ENCODE data around the gene ADGRB2.
A peak's percentile ranks its signal among the peaks of the same experiment; 100 is the strongest.

Gene ADGRB2

DNA sequence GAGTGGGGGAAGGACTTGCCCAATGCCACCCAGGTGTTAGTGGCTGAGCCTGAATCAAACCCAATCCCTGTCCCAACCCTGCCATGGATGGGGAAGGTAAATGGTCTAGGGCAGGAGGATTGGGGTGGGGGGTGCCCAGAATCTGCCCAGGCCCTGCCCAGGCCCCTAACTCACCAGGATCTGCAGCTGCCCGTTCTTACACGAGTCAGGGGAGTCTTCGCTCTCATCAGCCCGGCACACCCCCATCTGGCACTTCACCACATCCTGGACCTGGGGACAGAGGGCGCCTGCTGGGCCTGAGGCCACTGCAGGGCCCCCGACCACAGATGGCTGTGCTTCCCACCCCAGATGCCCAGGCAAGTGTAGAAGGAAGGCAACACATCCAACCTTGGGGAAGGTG, 31.8 kb downstream of the ADGRB2 start (continued):
- TF ChIP-seq, protein P1, sequence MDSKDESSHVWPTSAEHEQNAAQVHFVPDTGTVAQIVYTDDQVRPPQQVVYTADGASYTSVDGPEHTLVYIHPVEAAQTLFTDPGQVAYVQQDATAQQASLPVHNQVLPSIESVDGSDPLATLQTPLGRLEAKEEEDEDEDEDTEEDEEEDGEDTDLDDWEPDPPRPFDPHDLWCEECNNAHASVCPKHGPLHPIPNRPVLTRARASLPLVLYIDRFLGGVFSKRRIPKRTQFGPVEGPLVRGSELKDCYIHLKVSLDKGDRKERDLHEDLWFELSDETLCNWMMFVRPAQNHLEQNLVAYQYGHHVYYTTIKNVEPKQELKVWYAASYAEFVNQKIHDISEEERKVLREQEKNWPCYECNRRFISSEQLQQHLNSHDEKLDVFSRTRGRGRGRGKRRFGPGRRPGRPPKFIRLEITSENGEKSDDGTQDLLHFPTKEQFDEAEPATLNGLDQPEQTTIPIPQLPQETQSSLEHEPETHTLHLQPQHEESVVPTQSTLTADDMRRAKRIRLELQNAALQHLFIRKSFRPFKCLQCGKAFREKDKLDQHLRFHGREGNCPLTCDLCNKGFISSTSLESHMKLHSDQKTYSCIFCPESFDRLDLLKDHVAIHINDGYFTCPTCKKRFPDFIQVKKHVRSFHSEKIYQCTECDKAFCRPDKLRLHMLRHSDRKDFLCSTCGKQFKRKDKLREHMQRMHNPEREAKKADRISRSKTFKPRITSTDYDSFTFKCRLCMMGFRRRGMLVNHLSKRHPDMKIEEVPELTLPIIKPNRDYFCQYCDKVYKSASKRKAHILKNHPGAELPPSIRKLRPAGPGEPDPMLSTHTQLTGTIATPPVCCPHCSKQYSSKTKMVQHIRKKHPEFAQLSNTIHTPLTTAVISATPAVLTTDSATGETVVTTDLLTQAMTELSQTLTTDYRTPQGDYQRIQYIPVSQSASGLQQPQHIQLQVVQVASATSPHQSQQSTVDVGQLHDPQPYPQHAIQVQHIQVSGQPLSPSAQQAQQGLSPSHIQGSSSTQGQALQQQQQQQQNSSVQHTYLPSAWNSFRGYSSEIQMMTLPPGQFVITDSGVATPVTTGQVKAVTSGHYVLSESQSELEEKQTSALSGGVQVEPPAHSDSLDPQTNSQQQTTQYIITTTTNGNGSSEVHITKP (tag by site-specific recombination; IDR thresholded peaks at IDR 0.05), result no peak
- no peak for TF ChIP-seq ZNF521 (tag by site-specific recombination; IDR thresholded peaks at IDR 0.05)

DNA sequence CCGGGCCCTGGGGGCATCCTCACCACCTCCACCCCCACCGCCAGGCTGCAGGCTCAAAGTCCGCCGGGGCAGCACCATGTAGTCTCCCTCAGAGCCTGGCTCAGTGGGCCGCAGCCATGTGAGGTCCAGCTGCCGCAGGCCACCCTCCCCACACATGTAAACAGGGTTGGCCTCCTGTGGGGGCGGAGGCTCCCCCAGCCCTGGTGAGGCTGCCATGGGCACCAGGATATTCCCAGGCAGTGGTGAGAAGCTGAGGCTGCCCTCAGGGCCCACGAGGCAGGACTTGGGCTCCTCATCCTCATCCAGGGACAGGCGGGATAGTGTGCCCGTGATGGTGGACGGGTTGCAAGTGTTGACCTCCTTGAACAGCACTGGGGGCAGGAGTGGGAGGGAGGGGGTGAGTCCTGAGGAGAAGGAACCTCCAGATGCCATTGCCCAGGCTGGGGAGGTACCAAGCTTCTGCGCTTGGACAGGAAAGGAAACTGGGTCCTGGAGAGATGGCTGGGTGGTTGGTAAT, 33.0 kb downstream of the ADGRB2 start:
- no peaks in the 10 kb centered on the region for H3K4me1 ChIP-seq (ENCODE audit: control insufficient read depth, insufficient read depth, low read length)
- H3K9me3 ChIP-seq (ENCODE audit: control insufficient read depth, insufficient read depth, low read depth, low read length), result no peaks in the 10 kb centered on the region
- H3K36me3 ChIP-seq (ENCODE audit: control insufficient read depth in 2 of 2, insufficient read depth in 1 of 2, low read length in 2 of 2), result peaks cover 0 to 64% of the 10 kb centered on the region in 2 experiments; a peak in 2 of 3 replicates
- no peak overlapping the region for H3K4me3 ChIP-seq (ENCODE audit: low read depth, low read length)
- ChIA-PET POLR2A (no interaction called here), CTCF (interaction anchor here (0.7 to 1.7 kb wide), 2 partner anchors 15 to 89 kb away, joined by 4 to 9 read pairs; no protein-coding TSS in a partner anchor)
- H3K27ac ChIP-seq (ENCODE audit: extremely low read depth, low read depth, low read length), result no peak overlapping the region
- TF ChIP-seq ZFHX2 (tag by site-specific recombination; conservative IDR thresholded peaks at IDR 0.05), result 0 out of 2 replicates have a peak, but pooled peaks have one; percentile 10
- no peak for TF ChIP-seq SALL2 (tag by site-specific recombination; IDR thresholded peaks at IDR 0.05; ENCODE audit: borderline replicate concordance)
- TF ChIP-seq, protein P2, sequence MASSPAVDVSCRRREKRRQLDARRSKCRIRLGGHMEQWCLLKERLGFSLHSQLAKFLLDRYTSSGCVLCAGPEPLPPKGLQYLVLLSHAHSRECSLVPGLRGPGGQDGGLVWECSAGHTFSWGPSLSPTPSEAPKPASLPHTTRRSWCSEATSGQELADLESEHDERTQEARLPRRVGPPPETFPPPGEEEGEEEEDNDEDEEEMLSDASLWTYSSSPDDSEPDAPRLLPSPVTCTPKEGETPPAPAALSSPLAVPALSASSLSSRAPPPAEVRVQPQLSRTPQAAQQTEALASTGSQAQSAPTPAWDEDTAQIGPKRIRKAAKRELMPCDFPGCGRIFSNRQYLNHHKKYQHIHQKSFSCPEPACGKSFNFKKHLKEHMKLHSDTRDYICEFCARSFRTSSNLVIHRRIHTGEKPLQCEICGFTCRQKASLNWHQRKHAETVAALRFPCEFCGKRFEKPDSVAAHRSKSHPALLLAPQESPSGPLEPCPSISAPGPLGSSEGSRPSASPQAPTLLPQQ (tag by site-specific recombination; IDR thresholded peaks at IDR 0.05), result no peak
- TF ChIP-seq ZNF561 (tag by site-specific recombination; IDR thresholded peaks at IDR 0.05; ENCODE audit: borderline replicate concordance), result no peak
- no peak for TF ChIP-seq YY2 (tag by site-specific recombination; IDR thresholded peaks at IDR 0.05)
- peak; percentile 52; the same call in 1 of the 2 replicates for TF ChIP-seq GLIS2 (tag by site-specific recombination; IDR thresholded peaks at IDR 0.05)

DNA sequence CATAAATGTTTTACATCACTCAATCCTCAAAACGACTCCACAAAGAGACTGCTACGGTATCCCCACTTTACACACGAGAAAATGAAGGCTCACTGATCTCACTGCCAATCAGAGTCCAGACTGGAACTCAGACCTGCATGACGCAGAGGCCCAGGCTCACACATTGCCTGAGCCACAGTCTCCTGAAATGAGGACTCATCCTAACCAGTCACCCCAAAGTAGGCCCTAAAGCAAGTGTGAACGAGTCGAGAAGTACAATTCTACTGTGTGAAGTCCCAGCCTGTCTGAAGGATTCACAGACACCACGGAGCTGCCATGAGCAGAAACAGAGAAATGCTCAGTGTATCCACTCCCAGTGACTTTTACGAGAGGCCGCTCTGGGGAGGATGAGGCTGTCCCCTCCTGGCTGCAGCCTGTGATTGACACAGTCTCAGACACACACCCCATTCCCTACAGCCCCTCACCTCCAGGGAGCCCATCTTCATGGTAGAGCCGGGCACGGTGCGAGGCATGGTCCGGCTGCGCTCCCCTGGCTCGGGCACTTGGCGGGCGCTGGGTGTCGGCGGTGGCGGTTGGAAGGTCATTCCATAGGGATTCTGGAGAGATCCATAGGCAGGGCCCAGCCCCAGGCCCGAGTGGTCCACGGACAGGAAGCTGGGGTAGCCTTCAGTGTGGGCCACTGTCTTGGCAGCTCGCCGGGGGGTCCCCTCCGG, 33.6 kb downstream of the ADGRB2 start:
- Histone ChIP-seq H3K4me3 (ENCODE audit: low read depth, low read length) (no peak overlapping the region), H3K4me1 (ENCODE audit: control insufficient read depth, insufficient read depth, low read length) (no peaks in the 10 kb centered on the region), H3K9me3 (ENCODE audit: control insufficient read depth, insufficient read depth, low read depth, low read length) (no peaks in the 10 kb centered on the region), H3K27ac (ENCODE audit: extremely low read depth, low read depth, low read length) (no peak overlapping the region), H3K36me3 (ENCODE audit: control insufficient read depth in 2 of 2, insufficient read depth in 1 of 2, low read length in 2 of 2) (peaks cover 0 to 61% of the 10 kb centered on the region in 2 experiments; a peak in 2 of 3 replicates)
- TF ChIP-seq ZNF629 (tag by site-specific recombination; IDR thresholded peaks at IDR 0.05), result no peak
- TF ChIP-seq MYNN (tag by site-specific recombination; IDR thresholded peaks at IDR 0.05; ENCODE audit: borderline replicate concordance), result no peak
- POLR2A ChIA-PET, result no interaction called here
- CTCF ChIA-PET, result interaction anchor here (1.7 kb wide), 1 partner anchor 15 kb away, joined by 9 read pairs; no protein-coding TSS in a partner anchor

DNA sequence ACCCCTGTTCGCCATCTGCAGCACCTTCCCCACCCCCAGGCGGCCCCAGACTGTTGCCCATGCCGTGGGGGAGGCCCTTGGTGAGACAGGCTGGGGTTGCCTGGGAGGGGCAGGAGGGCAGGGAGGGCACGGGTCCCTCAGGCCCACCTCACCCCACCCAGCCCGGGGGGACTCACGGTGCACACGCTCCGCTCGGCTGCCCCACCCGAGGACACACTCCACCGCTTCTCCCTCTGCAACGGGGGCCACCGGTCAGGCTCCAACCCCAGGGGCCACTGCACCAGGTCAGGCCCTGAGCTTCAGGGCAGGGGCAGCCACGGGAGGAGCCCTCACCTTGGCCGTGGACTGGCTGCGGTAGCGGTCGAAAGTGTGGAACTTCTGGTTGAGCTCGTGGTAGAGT, 36.3 kb downstream of the ADGRB2 start:
- TF ChIP-seq, protein P2 (tag by site-specific recombination; IDR thresholded peaks at IDR 0.05), result no peak
- TF ChIP-seq, protein P3, sequence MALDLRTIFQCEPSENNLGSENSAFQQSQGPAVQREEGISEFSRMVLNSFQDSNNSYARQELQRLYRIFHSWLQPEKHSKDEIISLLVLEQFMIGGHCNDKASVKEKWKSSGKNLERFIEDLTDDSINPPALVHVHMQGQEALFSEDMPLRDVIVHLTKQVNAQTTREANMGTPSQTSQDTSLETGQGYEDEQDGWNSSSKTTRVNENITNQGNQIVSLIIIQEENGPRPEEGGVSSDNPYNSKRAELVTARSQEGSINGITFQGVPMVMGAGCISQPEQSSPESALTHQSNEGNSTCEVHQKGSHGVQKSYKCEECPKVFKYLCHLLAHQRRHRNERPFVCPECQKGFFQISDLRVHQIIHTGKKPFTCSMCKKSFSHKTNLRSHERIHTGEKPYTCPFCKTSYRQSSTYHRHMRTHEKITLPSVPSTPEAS (tag by site-specific recombination; IDR thresholded peaks at IDR 0.05), result no peak
- TF ChIP-seq IKZF3 (tag by site-specific recombination; IDR thresholded peaks at IDR 0.05), result no peak
- TF ChIP-seq, protein P4, sequence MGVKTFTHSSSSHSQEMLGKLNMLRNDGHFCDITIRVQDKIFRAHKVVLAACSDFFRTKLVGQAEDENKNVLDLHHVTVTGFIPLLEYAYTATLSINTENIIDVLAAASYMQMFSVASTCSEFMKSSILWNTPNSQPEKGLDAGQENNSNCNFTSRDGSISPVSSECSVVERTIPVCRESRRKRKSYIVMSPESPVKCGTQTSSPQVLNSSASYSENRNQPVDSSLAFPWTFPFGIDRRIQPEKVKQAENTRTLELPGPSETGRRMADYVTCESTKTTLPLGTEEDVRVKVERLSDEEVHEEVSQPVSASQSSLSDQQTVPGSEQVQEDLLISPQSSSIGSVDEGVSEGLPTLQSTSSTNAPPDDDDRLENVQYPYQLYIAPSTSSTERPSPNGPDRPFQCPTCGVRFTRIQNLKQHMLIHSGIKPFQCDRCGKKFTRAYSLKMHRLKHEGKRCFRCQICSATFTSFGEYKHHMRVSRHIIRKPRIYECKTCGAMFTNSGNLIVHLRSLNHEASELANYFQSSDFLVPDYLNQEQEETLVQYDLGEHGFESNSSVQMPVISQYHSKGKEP (tag by site-specific recombination; IDR thresholded peaks at IDR 0.05), result no peak
- no peak for TF ChIP-seq ZNF121 (tag by site-specific recombination; IDR thresholded peaks at IDR 0.05)
- no peak for TF ChIP-seq BCL11B (tag by site-specific recombination; IDR thresholded peaks at IDR 0.05; ENCODE audit: low read depth)
- TF ChIP-seq ZNF76 (tag by site-specific recombination; IDR thresholded peaks at IDR 0.05; ENCODE audit: borderline replicate concordance, low read depth), result no peak
- CTCF ChIA-PET, result interaction anchor here (1.0 to 2.7 kb wide), 2 partner anchors 18 to 61 kb away, joined by 3 to 10 read pairs; no protein-coding TSS in a partner anchor

More for the DNA sequence above, 36.3 kb downstream of the ADGRB2 start:
- Histone ChIP-seq H3K4me1 (ENCODE audit: control insufficient read depth, insufficient read depth, low read length) (no peaks in the 10 kb centered on the region), H3K4me3 (ENCODE audit: low read depth, low read length) (no peak overlapping the region), H3K9me3 (ENCODE audit: control insufficient read depth, insufficient read depth, low read depth, low read length) (no peaks in the 10 kb centered on the region), H3K36me3 (ENCODE audit: control insufficient read depth in 2 of 2, insufficient read depth in 1 of 2, low read length in 2 of 2) (peaks cover 0 to 53% of the 10 kb centered on the region in 2 experiments; a peak in 2 of 3 replicates), H3K27ac (ENCODE audit: extremely low read depth, low read depth, low read length) (no peak overlapping the region)
- POLR2A ChIA-PET, result no interaction called here
